NCI-H226 (cell line): ENCODE measurements around the gene ZC3H12D.
"Not testable (repeated sequence)": the region's sequence is repeated elsewhere in the genome, so short reads cannot be mapped to it uniquely, and the experiment has no call there.

Source experiments
- DNase-seq: peaks from one replicate; pipeline ENCODE4 v3.0.0-alpha.2; 2015

The ZC3H12D gene

GRCh38 chr6:149483334-149483725, 1.5 kb downstream of the ZC3H12D start:
- DNase-seq: no peak

- DNase-seq: no peak
Observed at GRCh38 chr6:149482545-149483333, 2.1 kb downstream of the ZC3H12D start.

- no peak for DNase-seq
Observed at GRCh38 chr6:149480502-149481280, 4.1 kb downstream of the ZC3H12D start.

- DNase-seq: no peak
Observed at GRCh38 chr6:149478631-149479314, 6.0 kb downstream of the ZC3H12D start.

- no peak for DNase-seq
Observed at GRCh38 chr6:149477544-149477943, 7.3 kb downstream of the ZC3H12D start.

GRCh38 chr6:149476789-149477455, 7.9 kb downstream of the ZC3H12D start:
- DNase-seq: no peak

- no peak for DNase-seq
Observed at GRCh38 chr6:149474108-149474935, 10.5 kb downstream of the ZC3H12D start.

- DNase-seq: peak; percentile 92
Observed at GRCh38 chr6:149473080-149474052, 11.4 kb downstream of the ZC3H12D start.

GRCh38 chr6:149472241-149472640, 12.6 kb downstream of the ZC3H12D start:
- DNase-seq: no peak

GRCh38 chr6:149471801-149472200, 13.0 kb downstream of the ZC3H12D start:
- DNase-seq: no peak

- no peak for DNase-seq
Observed at GRCh38 chr6:149470948-149471347, 13.9 kb downstream of the ZC3H12D start.

- DNase-seq: no peak
Observed at GRCh38 chr6:149468179-149468578, 16.6 kb downstream of the ZC3H12D start.

GRCh38 chr6:149467265-149467664, 17.5 kb downstream of the ZC3H12D start:
- DNase-seq: no peak

- DNase-seq: no peak
Observed at GRCh38 chr6:149464411-149464810, 20.4 kb downstream of the ZC3H12D start.

- DNase-seq: no peak
Observed at GRCh38 chr6:149463781-149464180, 21.0 kb downstream of the ZC3H12D start.

- DNase-seq: not testable (repeated sequence)
Observed at GRCh38 chr6:149462712-149463111, 22.1 kb downstream of the ZC3H12D start.

- DNase-seq: no peak
Observed at GRCh38 chr6:149461670-149462069, 23.1 kb downstream of the ZC3H12D start.

GRCh38 chr6:149460249-149460648, 24.6 kb downstream of the ZC3H12D start:
- not testable (repeated sequence) for DNase-seq

- DNase-seq: no peak
Observed at GRCh38 chr6:149459761-149460160, 25.1 kb downstream of the ZC3H12D start.

GRCh38 chr6:149458806-149459205, 26.0 kb downstream of the ZC3H12D start:
- no peak for DNase-seq

- no peak for DNase-seq
Observed at GRCh38 chr6:149458196-149458595, 26.6 kb downstream of the ZC3H12D start.
